Measurements from ENCODE around the gene GMDS. TPM values are rescaled to one million over a fixed set of nuclear protein-coding genes. Genes with fewer than 3 reads are reported as not detected.

GMDS gene
- total and polyA plus RNA-seq, 2 donors (not counting 1 experiment from before 2014, with no cell fraction given) = 11.5 to 16.4 TPM

DNA sequence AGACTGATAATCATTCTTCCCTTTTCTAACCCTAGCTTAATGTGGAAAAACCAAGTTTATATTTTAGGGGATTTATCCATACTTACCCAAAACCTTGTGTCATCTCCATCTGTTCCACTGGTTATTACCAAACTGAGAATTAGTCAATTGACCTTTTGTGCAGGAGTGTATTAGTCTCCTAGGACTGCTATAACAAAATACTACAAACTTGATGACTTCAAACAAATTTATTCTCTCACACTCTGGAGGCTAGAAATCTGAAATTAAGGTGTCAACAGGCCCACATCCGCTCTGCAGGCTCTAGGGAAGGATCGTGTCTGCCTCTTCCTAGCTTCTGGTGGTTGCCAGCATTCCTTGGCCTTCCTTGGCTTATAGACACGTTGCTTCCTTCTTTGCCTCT is 12.7 kb upstream of the GMDS start:
- H3K4me3 Mint-ChIP-seq = no peak overlapping the region
- Histone ChIP-seq H2AFZ (ENCODE audit: insufficient read depth, low read depth, low read length, poor library complexity, severe bottlenecking) (no peak overlapping the region), H3K36me3 (replicated peaks in 1 of 2; ENCODE audit: control extremely low read depth in 1 of 2, control insufficient read depth in 1 of 2, extremely low read depth in 1 of 2, insufficient read depth in 2 of 2, low read length in 1 of 2) (peaks cover 0 to 18% of the 10 kb centered on the region in 2 experiments), H3K79me2 (ENCODE audit: control insufficient read depth, insufficient read depth, low read length) (peaks cover 8% of the 10 kb centered on the region), H3K9ac (ENCODE audit: low read length) (no peak overlapping the region), H3K9me3 (ENCODE audit: control extremely low read depth in 1 of 3, control insufficient read depth in 2 of 3, insufficient read depth in 1 of 3, low read length in 2 of 3) (peaks cover 0 to 4% (median 0%) of the 10 kb centered on the region in 3 donors), H3K27me3 (replicated peaks in 1 of 4; ENCODE audit: control extremely low read depth in 1 of 4, control insufficient read depth in 3 of 4, insufficient read depth in 4 of 4, low read length in 3 of 4) (no peaks in the 10 kb centered on the region), H3K4me1 (ENCODE audit: control insufficient read depth in 2 of 2, insufficient read depth in 2 of 2, low read length in 2 of 2) (no peaks in the 10 kb centered on the region), H3K4me2 (replicated peaks; ENCODE audit: low read depth, low read length, poor library complexity, severe bottlenecking) (no peak overlapping the region), H3K4me3 (ENCODE audit: control extremely low read depth in 1 of 5, extremely low read depth in 1 of 5, insufficient read depth in 1 of 5, low read depth in 2 of 5, low read length in 4 of 5) (no peak overlapping the region), H3K27ac (ENCODE audit: low read length in 2 of 2) (no peak overlapping the region), H4K20me1 (ENCODE audit: control insufficient read depth, insufficient read depth, low read length, poor library complexity, severe bottlenecking) (no peaks in the 10 kb centered on the region)
- no peaks in the 10 kb centered on the region for H3K27me3 Mint-ChIP-seq
- H3K27ac Mint-ChIP-seq = no peak overlapping the region
- H3K9me3 Mint-ChIP-seq (ENCODE audit: insufficient read depth) = no peaks in the 10 kb centered on the region
- ATAC-seq (ENCODE audit: low read depth) = no peak
- TF ChIP-seq EZH2 (IDR thresholded peaks at IDR 0.05; ENCODE audit: borderline replicate concordance, insufficient read depth, low read depth, low read length, poor library complexity, severe bottlenecking) = no peak
- TF ChIP-seq, protein P1, sequence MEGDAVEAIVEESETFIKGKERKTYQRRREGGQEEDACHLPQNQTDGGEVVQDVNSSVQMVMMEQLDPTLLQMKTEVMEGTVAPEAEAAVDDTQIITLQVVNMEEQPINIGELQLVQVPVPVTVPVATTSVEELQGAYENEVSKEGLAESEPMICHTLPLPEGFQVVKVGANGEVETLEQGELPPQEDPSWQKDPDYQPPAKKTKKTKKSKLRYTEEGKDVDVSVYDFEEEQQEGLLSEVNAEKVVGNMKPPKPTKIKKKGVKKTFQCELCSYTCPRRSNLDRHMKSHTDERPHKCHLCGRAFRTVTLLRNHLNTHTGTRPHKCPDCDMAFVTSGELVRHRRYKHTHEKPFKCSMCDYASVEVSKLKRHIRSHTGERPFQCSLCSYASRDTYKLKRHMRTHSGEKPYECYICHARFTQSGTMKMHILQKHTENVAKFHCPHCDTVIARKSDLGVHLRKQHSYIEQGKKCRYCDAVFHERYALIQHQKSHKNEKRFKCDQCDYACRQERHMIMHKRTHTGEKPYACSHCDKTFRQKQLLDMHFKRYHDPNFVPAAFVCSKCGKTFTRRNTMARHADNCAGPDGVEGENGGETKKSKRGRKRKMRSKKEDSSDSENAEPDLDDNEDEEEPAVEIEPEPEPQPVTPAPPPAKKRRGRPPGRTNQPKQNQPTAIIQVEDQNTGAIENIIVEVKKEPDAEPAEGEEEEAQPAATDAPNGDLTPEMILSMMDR (IDR thresholded peaks at IDR 0.05) = no peak
- ChIA-PET POLR2A (no interaction called here), CTCF (interaction anchor here (0.6 kb wide), 1 partner anchor 193 kb away, joined by 3 read pairs; no protein-coding TSS in a partner anchor)
- H3K4me1 Mint-ChIP-seq = no peaks in the 10 kb centered on the region
- WGBS (ENCODE audit: insufficient coverage) = 100% methylated on average over 3 of the region's 3 CpGs
- intact Hi-C loops (cut with micrococcal nuclease) = no loop called here
- no peak for DNase-seq

DNA sequence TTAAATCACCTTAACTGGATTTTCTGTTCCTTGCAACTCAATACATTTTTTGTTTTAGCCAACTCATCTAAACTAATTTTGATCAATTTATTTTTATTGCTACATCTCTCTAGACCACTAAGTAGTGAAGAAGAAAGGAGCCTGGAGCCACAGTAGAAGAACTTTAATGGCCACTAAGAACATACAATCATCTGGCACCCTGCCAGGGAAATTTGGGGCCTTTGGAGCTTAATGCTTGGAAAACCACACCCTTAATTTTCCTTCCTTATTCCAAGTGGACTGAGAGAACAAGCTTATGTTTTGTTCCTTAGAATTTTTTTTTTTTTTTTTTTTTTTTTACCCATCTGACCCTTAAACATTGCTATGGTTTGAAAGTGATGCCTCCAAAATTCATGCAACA is 12.0 kb upstream of the GMDS start:
- no peaks in the 10 kb centered on the region for H3K27me3 Mint-ChIP-seq
- Histone ChIP-seq H3K27ac (ENCODE audit: low read length in 2 of 2) (no peak overlapping the region), H3K9ac (ENCODE audit: low read length) (no peak overlapping the region), H3K9me3 (ENCODE audit: control extremely low read depth in 1 of 3, control insufficient read depth in 2 of 3, insufficient read depth in 1 of 3, low read length in 2 of 3) (peaks cover 0 to 4% (median 0%) of the 10 kb centered on the region in 3 donors), H3K4me2 (replicated peaks; ENCODE audit: low read depth, low read length, poor library complexity, severe bottlenecking) (no peak overlapping the region), H3K36me3 (replicated peaks in 1 of 2; ENCODE audit: control extremely low read depth in 1 of 2, control insufficient read depth in 1 of 2, extremely low read depth in 1 of 2, insufficient read depth in 2 of 2, low read length in 1 of 2) (peaks cover 0 to 23% of the 10 kb centered on the region in 2 experiments), H3K4me1 (ENCODE audit: control insufficient read depth in 2 of 2, insufficient read depth in 2 of 2, low read length in 2 of 2) (no peaks in the 10 kb centered on the region), H3K27me3 (replicated peaks in 1 of 4; ENCODE audit: control extremely low read depth in 1 of 4, control insufficient read depth in 3 of 4, insufficient read depth in 4 of 4, low read length in 3 of 4) (no peaks in the 10 kb centered on the region), H3K79me2 (ENCODE audit: control insufficient read depth, insufficient read depth, low read length) (peaks cover 8% of the 10 kb centered on the region), H3K4me3 (ENCODE audit: control extremely low read depth in 1 of 5, extremely low read depth in 1 of 5, insufficient read depth in 1 of 5, low read depth in 2 of 5, low read length in 4 of 5) (no peak overlapping the region), H4K20me1 (ENCODE audit: control insufficient read depth, insufficient read depth, low read length, poor library complexity, severe bottlenecking) (no peaks in the 10 kb centered on the region), H2AFZ (ENCODE audit: insufficient read depth, low read depth, low read length, poor library complexity, severe bottlenecking) (no peak overlapping the region)
- ATAC-seq (ENCODE audit: low read depth) (no peak), DNase-seq (no peak)
- TF ChIP-seq, protein P1 (IDR thresholded peaks at IDR 0.05) = no peak
- no peak for TF ChIP-seq EZH2 (IDR thresholded peaks at IDR 0.05; ENCODE audit: borderline replicate concordance, insufficient read depth, low read depth, low read length, poor library complexity, severe bottlenecking)
- intact Hi-C loops (cut with micrococcal nuclease) = no loop called here
- CTCF ChIA-PET = no interaction called here
- H3K4me1 Mint-ChIP-seq = no peaks in the 10 kb centered on the region
- H3K4me3 Mint-ChIP-seq = no peak overlapping the region
- no peaks in the 10 kb centered on the region for H3K9me3 Mint-ChIP-seq (ENCODE audit: insufficient read depth)
- H3K27ac Mint-ChIP-seq = no peak overlapping the region
- POLR2A ChIA-PET = no interaction called here
